ENCODE measurements around the gene NTM. TPM values are rescaled to one million over a fixed set of nuclear protein-coding genes. Genes with fewer than 3 reads are reported as not detected.

NTM gene
- total RNA-seq, 1 experiment from 2014 or later, result 9.9 TPM

DNA sequence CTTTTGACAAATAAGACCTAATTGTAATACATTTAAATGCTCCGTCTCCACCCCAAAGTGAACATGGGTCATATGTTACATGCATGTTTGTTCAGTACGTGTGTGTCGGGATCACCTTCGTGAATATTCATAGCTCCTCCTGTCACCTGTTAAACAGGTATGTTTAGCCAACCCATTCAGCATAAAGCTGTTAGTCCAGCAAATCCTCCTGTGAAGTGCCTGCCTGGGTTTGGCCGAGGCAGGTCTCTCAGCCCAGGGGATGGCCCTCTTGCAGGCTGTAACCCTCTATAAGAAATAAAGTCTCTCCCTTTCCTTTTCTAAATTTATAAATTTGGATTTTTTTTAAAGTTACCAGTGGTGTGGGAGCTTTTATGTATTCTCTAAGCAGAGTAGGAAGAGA lies 38.9 kb upstream of the NTM start:
- Histone ChIP-seq H3K9ac (ENCODE audit: extremely low read depth, insufficient read length, low read length) (no peak overlapping the region), H2AFZ (ENCODE audit: low read length) (no peak overlapping the region), H3K14ac (ENCODE audit: insufficient read depth, low read length) (no peak overlapping the region), H2BK5ac (ENCODE audit: insufficient read length, low read length) (no peak overlapping the region), H2BK120ac (ENCODE audit: low read depth, low read length, poor library complexity, severe bottlenecking) (no peak overlapping the region), H3K4me1 (ENCODE audit: insufficient read depth, low read length) (no peaks in the 10 kb centered on the region), H3K79me2 (ENCODE audit: insufficient read depth, low read length) (no peaks in the 10 kb centered on the region), H3K23ac (ENCODE audit: insufficient read length, low read depth, low read length) (no peak overlapping the region), H3K79me1 (ENCODE audit: insufficient read depth, low read depth, low read length, poor library complexity, severe bottlenecking) (no peaks in the 10 kb centered on the region), H4K91ac (ENCODE audit: insufficient read length, low read depth, low read length) (no peak overlapping the region), H3K4ac (ENCODE audit: low read depth, low read length) (no peak overlapping the region), H3K4me2 (ENCODE audit: insufficient read depth, insufficient read length, low read length) (no peak overlapping the region), H2BK15ac (ENCODE audit: low read depth, low read length) (no peak overlapping the region), H2AK5ac (ENCODE audit: insufficient read length, low read length) (no peak overlapping the region), H3K9me3 (ENCODE audit: control insufficient read depth, low read depth, low read length) (no peaks in the 10 kb centered on the region), H2BK20ac (ENCODE audit: low read depth, low read length, poor library complexity, severe bottlenecking) (no peak overlapping the region), H3K56ac (ENCODE audit: insufficient read length, low read depth, low read length) (no peak overlapping the region), H4K8ac (replicated peaks; ENCODE audit: insufficient read length, low read depth, low read length) (no peak overlapping the region), H4K5ac (ENCODE audit: insufficient read length, low read depth, low read length) (no peak overlapping the region), H3K23me2 (ENCODE audit: insufficient read length, low read depth, low read length, poor library complexity, severe bottlenecking) (no peaks in the 10 kb centered on the region), H3K27me3 (ENCODE audit: insufficient read depth, low read length) (no peaks in the 10 kb centered on the region), H3T11ph (ENCODE audit: low read length) (no peak overlapping the region), H3K18ac (ENCODE audit: insufficient read length, low read depth, low read length) (no peak overlapping the region), H2BK12ac (ENCODE audit: insufficient read length, low read depth, low read length) (no peak overlapping the region), H3K27ac (ENCODE audit: insufficient read length, low read depth, low read length) (no peak overlapping the region), H4K20me1 (ENCODE audit: control insufficient read depth, insufficient read depth, insufficient read length) (no peaks in the 10 kb centered on the region)
- no peak overlapping the region for H3K27ac Mint-ChIP-seq
- no CpG with 5 or more reads among the region's 5 CpGs for WGBS (ENCODE audit: extremely low coverage, insufficient read length, low lambda C conversion rate)
- no peak overlapping the region for H3K4me3 Mint-ChIP-seq
- H3K36me3 Mint-ChIP-seq (ENCODE audit: insufficient read depth in 1 of 3, low read depth in 3 of 3), result no peaks in the 10 kb centered on the region; a peak in 2 of 7 replicates
- peaks cover 15 to 25% of the 10 kb centered on the region in 2 experiments for H3K4me1 Mint-ChIP-seq
- H3K27me3 Mint-ChIP-seq (ENCODE audit: low read depth), result no peaks in the 10 kb centered on the region
- no peak for DNase-seq
- H3K9me3 Mint-ChIP-seq, result no peaks in the 10 kb centered on the region
- TF ChIP-seq, protein P1, sequence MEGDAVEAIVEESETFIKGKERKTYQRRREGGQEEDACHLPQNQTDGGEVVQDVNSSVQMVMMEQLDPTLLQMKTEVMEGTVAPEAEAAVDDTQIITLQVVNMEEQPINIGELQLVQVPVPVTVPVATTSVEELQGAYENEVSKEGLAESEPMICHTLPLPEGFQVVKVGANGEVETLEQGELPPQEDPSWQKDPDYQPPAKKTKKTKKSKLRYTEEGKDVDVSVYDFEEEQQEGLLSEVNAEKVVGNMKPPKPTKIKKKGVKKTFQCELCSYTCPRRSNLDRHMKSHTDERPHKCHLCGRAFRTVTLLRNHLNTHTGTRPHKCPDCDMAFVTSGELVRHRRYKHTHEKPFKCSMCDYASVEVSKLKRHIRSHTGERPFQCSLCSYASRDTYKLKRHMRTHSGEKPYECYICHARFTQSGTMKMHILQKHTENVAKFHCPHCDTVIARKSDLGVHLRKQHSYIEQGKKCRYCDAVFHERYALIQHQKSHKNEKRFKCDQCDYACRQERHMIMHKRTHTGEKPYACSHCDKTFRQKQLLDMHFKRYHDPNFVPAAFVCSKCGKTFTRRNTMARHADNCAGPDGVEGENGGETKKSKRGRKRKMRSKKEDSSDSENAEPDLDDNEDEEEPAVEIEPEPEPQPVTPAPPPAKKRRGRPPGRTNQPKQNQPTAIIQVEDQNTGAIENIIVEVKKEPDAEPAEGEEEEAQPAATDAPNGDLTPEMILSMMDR (conservative IDR thresholded peaks at IDR 0.05), result no peak
